ENCODE data around the gene CDH19. TPM values are rescaled to one million over a fixed set of nuclear protein-coding genes. Genes with fewer than 3 reads are reported as not detected.

CDH19 gene
- total and polyA plus RNA-seq, 2 of the 4 experiments (the other 2 are of a cell fraction), result not detected

DNA sequence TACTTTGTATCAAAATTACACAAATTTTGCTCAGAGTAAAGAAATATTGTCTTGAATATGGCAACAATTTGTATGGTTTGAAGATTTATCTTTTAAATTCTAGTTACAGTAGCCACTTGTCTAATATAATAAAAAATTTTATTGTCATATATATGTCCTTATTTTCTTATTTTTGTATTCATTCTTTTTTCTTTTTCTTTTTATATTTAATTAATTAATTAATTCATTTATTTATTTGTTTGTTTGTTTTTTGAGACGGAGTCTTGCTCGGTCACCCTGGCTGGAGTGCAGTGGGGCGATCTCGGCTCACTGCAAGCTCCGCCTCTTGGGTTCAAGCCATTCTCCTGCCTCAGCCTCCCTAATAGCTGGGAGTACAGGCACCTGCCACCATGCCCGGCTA, 3.7 kb upstream of the CDH19 start:
- Histone ChIP-seq H3K4me3 (ENCODE audit: insufficient read depth, low read depth, low read length) (no peak overlapping the region), H3K56ac (ENCODE audit: extremely low read depth, insufficient read depth, low read length) (no peak overlapping the region), H3K36me3 (ENCODE audit: control insufficient read depth, insufficient read depth, low read length) (no peaks in the 10 kb centered on the region), H2BK5ac (ENCODE audit: low read depth, low read length, poor library complexity, severe bottlenecking) (no peak overlapping the region), H2AK5ac (ENCODE audit: low read depth, low read length) (no peak overlapping the region), H2BK15ac (ENCODE audit: low read depth, low read length) (no peak overlapping the region), H2AK9ac (replicated peaks; ENCODE audit: low read depth, low read length, poor library complexity) (no peak overlapping the region), H4K5ac (ENCODE audit: low read depth, low read length) (no peak overlapping the region), H3K27me3 (ENCODE audit: control insufficient read depth, insufficient read depth, low read length) (no peaks in the 10 kb centered on the region), H4K20me1 (ENCODE audit: insufficient read depth, low read length) (no peaks in the 10 kb centered on the region), H3K9me3 (ENCODE audit: control insufficient read depth, insufficient read depth, low read length) (no peaks in the 10 kb centered on the region), H2BK120ac (ENCODE audit: low read depth, low read length) (no peak overlapping the region), H3K9me1 (ENCODE audit: insufficient read depth, low read length) (no peaks in the 10 kb centered on the region), H3K4ac (ENCODE audit: low read depth, low read length) (no peak overlapping the region), H3K27ac (ENCODE audit: insufficient read depth, low read length) (no peak overlapping the region), H3K4me1 (ENCODE audit: control insufficient read depth, insufficient read depth, low read length) (no peaks in the 10 kb centered on the region), H3K9ac (ENCODE audit: low read depth, low read length) (no peak overlapping the region), H3K4me2 (ENCODE audit: low read depth, low read length) (no peak overlapping the region), H4K91ac (ENCODE audit: insufficient read depth, low read depth, low read length) (no peak overlapping the region), H4K8ac (ENCODE audit: low read depth in 2 of 2, low read length in 2 of 2) (no peak overlapping the region), H3K23ac (ENCODE audit: low read depth, low read length) (no peak overlapping the region), H2AFZ (replicated peaks; ENCODE audit: low read length, poor library complexity) (no peak overlapping the region), H2BK20ac (ENCODE audit: low read depth, low read length) (no peak overlapping the region), H3K18ac (ENCODE audit: low read depth, low read length) (no peak overlapping the region), H3K79me1 (ENCODE audit: low read depth in 1 of 2, low read length in 2 of 2) (no peaks in the 10 kb centered on the region), H3K14ac (replicated peaks; ENCODE audit: low read depth, low read length) (no peak overlapping the region)
- CTCF ChIA-PET, result no interaction called here
- POLR2A ChIA-PET (ENCODE audit: unreplicated experiment), result no interaction called here
- BruUV-seq (replicated peaks), result no TSS peak
- intact Hi-C loops (cut with micrococcal nuclease) (no loop called here), in situ Hi-C loops (cut with MboI; ENCODE audit: low sequenced_read_pairs) (no loop called here), dilution Hi-C loops (cut with HindIII; ENCODE audit: low sequenced_read_pairs, unreplicated experiment) (no loop called here)
- DNase-seq (no peak), ATAC-seq (ENCODE audit: low read depth) (no peak)
- TF ChIP-seq, protein P1, sequence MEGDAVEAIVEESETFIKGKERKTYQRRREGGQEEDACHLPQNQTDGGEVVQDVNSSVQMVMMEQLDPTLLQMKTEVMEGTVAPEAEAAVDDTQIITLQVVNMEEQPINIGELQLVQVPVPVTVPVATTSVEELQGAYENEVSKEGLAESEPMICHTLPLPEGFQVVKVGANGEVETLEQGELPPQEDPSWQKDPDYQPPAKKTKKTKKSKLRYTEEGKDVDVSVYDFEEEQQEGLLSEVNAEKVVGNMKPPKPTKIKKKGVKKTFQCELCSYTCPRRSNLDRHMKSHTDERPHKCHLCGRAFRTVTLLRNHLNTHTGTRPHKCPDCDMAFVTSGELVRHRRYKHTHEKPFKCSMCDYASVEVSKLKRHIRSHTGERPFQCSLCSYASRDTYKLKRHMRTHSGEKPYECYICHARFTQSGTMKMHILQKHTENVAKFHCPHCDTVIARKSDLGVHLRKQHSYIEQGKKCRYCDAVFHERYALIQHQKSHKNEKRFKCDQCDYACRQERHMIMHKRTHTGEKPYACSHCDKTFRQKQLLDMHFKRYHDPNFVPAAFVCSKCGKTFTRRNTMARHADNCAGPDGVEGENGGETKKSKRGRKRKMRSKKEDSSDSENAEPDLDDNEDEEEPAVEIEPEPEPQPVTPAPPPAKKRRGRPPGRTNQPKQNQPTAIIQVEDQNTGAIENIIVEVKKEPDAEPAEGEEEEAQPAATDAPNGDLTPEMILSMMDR (conservative IDR thresholded peaks at IDR 0.05; ENCODE audit: low read depth, low read length), result no peak
- TF ChIP-seq CEBPB (IDR thresholded peaks at IDR 0.05; ENCODE audit: low read depth, low read length), result no peak
- no peak for TF ChIP-seq RFX5 (IDR thresholded peaks at IDR 0.05; ENCODE audit: low read depth, low read length)
- no peak for TF ChIP-seq RCOR1 (IDR thresholded peaks at IDR 0.05; ENCODE audit: insufficient replicate concordance, low read length)
- TF ChIP-seq SMC3 (IDR thresholded peaks at IDR 0.05; ENCODE audit: low read depth, low read length), result no peak
- TF ChIP-seq, protein P2, sequence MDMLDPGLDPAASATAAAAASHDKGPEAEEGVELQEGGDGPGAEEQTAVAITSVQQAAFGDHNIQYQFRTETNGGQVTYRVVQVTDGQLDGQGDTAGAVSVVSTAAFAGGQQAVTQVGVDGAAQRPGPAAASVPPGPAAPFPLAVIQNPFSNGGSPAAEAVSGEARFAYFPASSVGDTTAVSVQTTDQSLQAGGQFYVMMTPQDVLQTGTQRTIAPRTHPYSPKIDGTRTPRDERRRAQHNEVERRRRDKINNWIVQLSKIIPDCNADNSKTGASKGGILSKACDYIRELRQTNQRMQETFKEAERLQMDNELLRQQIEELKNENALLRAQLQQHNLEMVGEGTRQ (IDR thresholded peaks at IDR 0.05; ENCODE audit: low read depth, low read length), result no peak
- no peak for TF ChIP-seq FOS (IDR thresholded peaks at IDR 0.05; ENCODE audit: low read depth, low read length)
- TF ChIP-seq MAFK (IDR thresholded peaks at IDR 0.05; ENCODE audit: low read depth, low read length), result no peak
- TF ChIP-seq MAZ (IDR thresholded peaks at IDR 0.05; ENCODE audit: borderline replicate concordance, low read depth, low read length), result no peak
- TF ChIP-seq, protein P3, sequence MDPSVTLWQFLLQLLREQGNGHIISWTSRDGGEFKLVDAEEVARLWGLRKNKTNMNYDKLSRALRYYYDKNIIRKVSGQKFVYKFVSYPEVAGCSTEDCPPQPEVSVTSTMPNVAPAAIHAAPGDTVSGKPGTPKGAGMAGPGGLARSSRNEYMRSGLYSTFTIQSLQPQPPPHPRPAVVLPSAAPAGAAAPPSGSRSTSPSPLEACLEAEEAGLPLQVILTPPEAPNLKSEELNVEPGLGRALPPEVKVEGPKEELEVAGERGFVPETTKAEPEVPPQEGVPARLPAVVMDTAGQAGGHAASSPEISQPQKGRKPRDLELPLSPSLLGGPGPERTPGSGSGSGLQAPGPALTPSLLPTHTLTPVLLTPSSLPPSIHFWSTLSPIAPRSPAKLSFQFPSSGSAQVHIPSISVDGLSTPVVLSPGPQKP (IDR thresholded peaks at IDR 0.05; ENCODE audit: borderline replicate concordance, low read depth, low read length), result no peak
- no peak for TF ChIP-seq RAD21 (IDR thresholded peaks at IDR 0.05; ENCODE audit: low read length)
- TF ChIP-seq NFE2L2 (IDR thresholded peaks at IDR 0.05; ENCODE audit: low read depth, low read length), result no peak
- TF ChIP-seq BHLHE40 (IDR thresholded peaks at IDR 0.05; ENCODE audit: low read depth, low read length), result no peak
- TF ChIP-seq POLR2A (IDR thresholded peaks at IDR 0.05; ENCODE audit: low read depth, low read length), result no peak
- no peak for TF ChIP-seq MXI1 (IDR thresholded peaks at IDR 0.05; ENCODE audit: borderline replicate concordance, low read depth, low read length)
- 73% methylated on average over 3 of the region's 6 CpGs; no CpG with 5 or more reads in 1 of the 2 experiments for WGBS, 2 experiments (ENCODE audit: extremely low coverage in 2 of 2, insufficient read length in 1 of 2)

Measured in IMR-90 (cell line).